ENCODE results near the gene TUFT1. TPM values are rescaled to one million over a fixed set of nuclear protein-coding genes. Genes with fewer than 3 reads are reported as not detected.

The TUFT1 gene
- total and polyA plus RNA-seq, 9 of the 15 experiments (the other 6 are each of a cell fraction or from before 2014, with no cell fraction given): 0.54 to 2.0 (median 1.7) TPM

GRCh38 chr1:151596166-151596953 lies 56.3 kb downstream of the TUFT1 start (continued):
- TF ChIP-seq ADNP (tag; IDR thresholded peaks at IDR 0.05) (no peak), ZBTB8A (IDR thresholded peaks at IDR 0.05; ENCODE audit: partially characterized antibody) (no peak), STAG1 (CRISPR knock-in tag; IDR thresholded peaks at IDR 0.05; ENCODE audit: borderline replicate concordance) (no peak), BMI1 (IDR thresholded peaks at IDR 0.05; ENCODE audit: low read length) (no peak), RBM34 (IDR thresholded peaks at IDR 0.05; ENCODE audit: borderline replicate concordance, insufficient read depth, low read length) (no peak), HINFP (tag; conservative IDR thresholded peaks at IDR 0.05; ENCODE audit: low read depth) (no peak), AFF4 (CRISPR knock-in tag; IDR thresholded peaks at IDR 0.05) (0 out of 2 replicates have a peak, but pooled peaks have one; percentile 32), DMBX1 (CRISPR knock-in tag; IDR thresholded peaks at IDR 0.05; ENCODE audit: borderline replicate concordance) (peak; percentile 85), ESRRB (CRISPR knock-in tag; IDR thresholded peaks at IDR 0.05; ENCODE audit: borderline replicate concordance) (no peak), ARID1B (IDR thresholded peaks at IDR 0.05) (peak; percentile 99), RAD21 (CRISPR knock-in tag; conservative IDR thresholded peaks at IDR 0.05 in 1 of 2, IDR thresholded peaks at IDR 0.05 in 1 of 2) (peak in 1 of 2 experiments; percentile 12; a peak in 1 of 4 replicates), EWSR1 (IDR thresholded peaks at IDR 0.05; ENCODE audit: borderline replicate concordance, low read depth, partially characterized antibody) (no peak), ZKSCAN1 (IDR thresholded peaks at IDR 0.05; ENCODE audit: low read depth, low read length) (no peak; the same call in 1 of the 2 replicates)
- TF ChIP-seq, protein P1, sequence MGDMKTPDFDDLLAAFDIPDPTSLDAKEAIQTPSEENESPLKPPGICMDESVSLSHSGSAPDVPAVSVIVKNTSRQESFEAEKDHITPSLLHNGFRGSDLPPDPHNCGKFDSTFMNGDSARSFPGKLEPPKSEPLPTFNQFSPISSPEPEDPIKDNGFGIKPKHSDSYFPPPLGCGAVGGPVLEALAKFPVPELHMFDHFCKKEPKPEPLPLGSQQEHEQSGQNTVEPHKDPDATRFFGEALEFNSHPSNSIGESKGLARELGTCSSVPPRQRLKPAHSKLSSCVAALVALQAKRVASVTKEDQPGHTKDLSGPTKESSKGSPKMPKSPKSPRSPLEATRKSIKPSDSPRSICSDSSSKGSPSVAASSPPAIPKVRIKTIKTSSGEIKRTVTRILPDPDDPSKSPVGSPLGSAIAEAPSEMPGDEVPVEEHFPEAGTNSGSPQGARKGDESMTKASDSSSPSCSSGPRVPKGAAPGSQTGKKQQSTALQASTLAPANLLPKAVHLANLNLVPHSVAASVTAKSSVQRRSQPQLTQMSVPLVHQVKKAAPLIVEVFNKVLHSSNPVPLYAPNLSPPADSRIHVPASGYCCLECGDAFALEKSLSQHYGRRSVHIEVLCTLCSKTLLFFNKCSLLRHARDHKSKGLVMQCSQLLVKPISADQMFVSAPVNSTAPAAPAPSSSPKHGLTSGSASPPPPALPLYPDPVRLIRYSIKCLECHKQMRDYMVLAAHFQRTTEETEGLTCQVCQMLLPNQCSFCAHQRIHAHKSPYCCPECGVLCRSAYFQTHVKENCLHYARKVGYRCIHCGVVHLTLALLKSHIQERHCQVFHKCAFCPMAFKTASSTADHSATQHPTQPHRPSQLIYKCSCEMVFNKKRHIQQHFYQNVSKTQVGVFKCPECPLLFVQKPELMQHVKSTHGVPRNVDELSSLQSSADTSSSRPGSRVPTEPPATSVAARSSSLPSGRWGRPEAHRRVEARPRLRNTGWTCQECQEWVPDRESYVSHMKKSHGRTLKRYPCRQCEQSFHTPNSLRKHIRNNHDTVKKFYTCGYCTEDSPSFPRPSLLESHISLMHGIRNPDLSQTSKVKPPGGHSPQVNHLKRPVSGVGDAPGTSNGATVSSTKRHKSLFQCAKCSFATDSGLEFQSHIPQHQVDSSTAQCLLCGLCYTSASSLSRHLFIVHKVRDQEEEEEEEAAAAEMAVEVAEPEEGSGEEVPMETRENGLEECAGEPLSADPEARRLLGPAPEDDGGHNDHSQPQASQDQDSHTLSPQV (IDR thresholded peaks at IDR 0.05): no peak

Measured in K562 (cell line).